PC-9 (cell line): Measurements from ENCODE around the gene PAOX. TPM values are rescaled to one million over a fixed set of nuclear protein-coding genes. Genes with fewer than 3 reads are reported as not detected.
"Not testable (repeated sequence)": the region's sequence is repeated elsewhere in the genome, so short reads cannot be mapped to it uniquely, and the experiment has no call there.

Source experiments
- BruUV-seq: library from RNA; stranded (reverse); fragments of 400-500 nt; replicated peaks from 2 replicates; lab custom pipeline; 2021; lab: Mats Ljungman, UMichigan
- CTCF ChIA-PET: fragments of 300-600 bp; sonication (Branson Sonifier 250); formaldehyde crosslinking; loops from one replicate; lab custom pipeline; 2022; ENCODE audit warnings: antibody characterized with exemption; lab: Charles Lee
- POLR2A ChIA-PET: fragments of 300-600 bp; sonication (Branson Sonifier 250); formaldehyde crosslinking; loops from one replicate; lab custom pipeline; 2022; ENCODE audit warnings: antibody characterized with exemption; ENCODE audit not compliant: unreplicated experiment; lab: Charles Lee
- DNase-seq, 2 experiments: peaks; one replicate each; pipeline versions ENCODE4 v3.0.0 to v3.0.0-alpha.2; 2015 to 2022; ENCODE audit warnings: mixed read lengths in 1 of 2
- H2AFZ ChIP-seq: fragments of 200-600 bp; sonication (generic); 2 replicates; pipeline ENCODE4 v1.8.1; 2017; ENCODE audit warnings: antibody characterized with exemption
- H3F3A ChIP-seq: fragments of 200-600 bp; sonication (generic); 2 replicates; pipeline ENCODE4 v1.8.1; 2017; ENCODE audit warnings: antibody characterized with exemption, mild to moderate bottlenecking, low read depth; ENCODE audit not compliant: insufficient read depth
- H3K27ac ChIP-seq: fragments of 200-600 bp; sonication (generic); 2 replicates; pipeline ENCODE4 v1.6.1; 2016; ENCODE audit warnings: mixed run types
- H3K27me3 ChIP-seq: fragments of 200-600 bp; sonication (generic); 2 replicates; pipeline ENCODE4 v1.6.1; 2016; ENCODE audit warnings: low read depth, mixed run types; ENCODE audit not compliant: insufficient read depth
- H3K36me3 ChIP-seq: fragments of 200-600 bp; sonication (generic); 2 replicates; pipeline ENCODE4 v1.6.1; 2016; ENCODE audit warnings: low read depth, mixed run types
- H3K4me1 ChIP-seq: fragments of 200-600 bp; sonication (generic); replicated peaks from 2 replicates; pipeline ENCODE4 v1.6.1; 2016; ENCODE audit warnings: mixed run types; ENCODE audit not compliant: insufficient read depth
- H3K4me2 ChIP-seq: fragments of 200-600 bp; sonication (generic); 2 replicates; pipeline ENCODE4 v1.6.1; 2017; ENCODE audit warnings: mixed run types
- H3K4me3 ChIP-seq: fragments of 200-600 bp; sonication (generic); 2 replicates; pipeline ENCODE4 v1.6.1; 2016; ENCODE audit warnings: mixed run types
- H3K79me2 ChIP-seq: fragments of 200-600 bp; sonication (generic); 2 replicates; pipeline ENCODE4 v1.6.1; 2017; ENCODE audit warnings: low read depth, mixed run types
- H3K9me2 ChIP-seq: fragments of 200-600 bp; sonication (generic); 2 replicates; pipeline ENCODE4 v1.8.1; 2017; ENCODE audit warnings: mild to moderate bottlenecking; ENCODE audit not compliant: insufficient read depth
- H3K9me3 ChIP-seq: fragments of 200-600 bp; sonication (generic); 2 replicates; pipeline ENCODE4 v1.8.1; 2016; ENCODE audit warnings: low read depth; ENCODE audit not compliant: insufficient read depth
- H4K20me1 ChIP-seq: fragments of 200-600 bp; sonication (generic); 2 replicates; pipeline ENCODE4 v1.8.1; 2017; ENCODE audit not compliant: insufficient read depth
- EZH2 ChIP-seq: fragments of 200-600 bp; sonication (generic); IDR thresholded peaks from 2 replicates; pipeline ENCODE4 v1.8.0; 2017; ENCODE audit warnings: antibody characterized with exemption, low read depth
- intact Hi-C: fragments of 100-400 bp; cut with micrococcal nuclease; formaldehyde crosslinking; loops from one replicate; pipeline ENCODE4 v1.10.0; 2022; ENCODE audit not compliant: unreplicated experiment
- total RNA-seq: library from RNA; stranded (reverse); gene quantifications from 2 replicates; pipeline ENCODE4 v1.2.3, GENCODE V29; 2021
- TF ChIP-seq, protein P1 (sequence below): fragments of 200-600 bp; sonication (generic); conservative IDR thresholded peaks from 2 replicates; pipeline ENCODE4 v1.6.1; 2017; ENCODE audit warnings: mixed run types, antibody characterized with exemption, mild to moderate bottlenecking, moderate library complexity

Gene PAOX
- total RNA-seq, 1 experiment from 2014 or later = 5.7 TPM

DNA sequence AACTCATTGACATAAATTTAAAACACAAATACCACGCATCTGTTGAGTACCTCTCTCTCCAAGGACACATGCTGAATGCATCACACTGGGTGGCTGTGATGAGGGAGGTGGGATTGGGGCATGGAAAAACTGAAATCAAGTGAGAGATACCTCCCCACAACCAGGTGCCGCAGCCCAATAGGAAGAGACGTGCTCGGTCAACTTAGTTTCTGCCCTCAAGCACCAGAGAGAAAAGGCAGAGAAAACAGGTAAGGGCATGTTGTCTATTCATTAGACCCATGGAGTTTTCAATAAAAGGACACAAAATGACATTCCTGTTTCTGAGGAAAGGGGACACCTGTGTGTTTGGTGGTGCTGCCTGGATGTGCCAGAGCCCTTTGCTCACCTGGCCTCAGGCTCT lies 50.5 kb downstream of the PAOX start:
- intact Hi-C loops, POLR2A ChIA-PET, H3K27ac ChIP-seq, H4K20me1 ChIP-seq, H3K9me3 ChIP-seq, H3K4me2 ChIP-seq, H3K4me1 ChIP-seq, H3K36me3 ChIP-seq, H3K79me2 ChIP-seq, CTCF ChIA-PET, H3K4me3 ChIP-seq, H3K27me3 ChIP-seq, BruUV-seq, H2AFZ ChIP-seq, DNase-seq, H3F3A ChIP-seq, H3K9me2 ChIP-seq: not testable (repeated sequence)

DNA sequence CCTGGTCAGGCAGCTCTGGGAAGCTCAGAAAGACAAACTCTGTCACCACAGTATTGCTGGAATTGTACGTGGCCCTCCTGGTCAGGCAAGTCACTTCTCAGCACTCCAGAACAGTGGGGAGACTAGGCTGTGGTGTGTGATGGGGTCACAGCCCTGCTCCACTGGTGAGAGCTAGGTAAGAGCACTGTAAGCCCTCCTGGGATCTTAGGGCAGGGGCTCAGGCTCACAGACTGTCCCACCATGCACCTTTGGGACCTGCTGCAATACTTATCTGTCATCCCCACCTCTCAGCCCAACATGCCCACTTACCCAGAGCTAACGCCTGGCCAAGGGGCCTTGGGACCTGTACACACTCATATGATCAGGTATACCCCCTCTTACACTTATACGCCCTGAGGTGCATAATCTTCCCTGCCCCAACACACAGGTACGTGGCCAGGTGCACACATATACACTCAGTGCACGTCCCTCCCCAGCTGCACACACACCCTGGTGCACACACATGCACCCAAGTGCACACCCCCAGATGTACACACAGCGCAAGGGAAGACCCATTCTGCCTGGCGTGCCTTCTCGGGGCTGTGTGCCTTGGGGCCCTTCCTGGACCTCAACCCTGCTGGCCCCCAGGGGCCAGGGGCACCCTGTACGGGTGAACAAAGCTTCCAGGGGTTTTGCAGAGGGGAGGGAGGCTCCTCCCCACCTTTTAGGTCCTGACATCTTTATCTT lies 53.0 kb downstream of the PAOX start:
- H3K27ac ChIP-seq, BruUV-seq, H3K27me3 ChIP-seq, H3K9me2 ChIP-seq, H2AFZ ChIP-seq, H3K9me3 ChIP-seq, DNase-seq, H4K20me1 ChIP-seq, H3K4me2 ChIP-seq, H3K79me2 ChIP-seq, H3K36me3 ChIP-seq, H3F3A ChIP-seq, H3K4me1 ChIP-seq, CTCF ChIA-PET, POLR2A ChIA-PET, intact Hi-C loops, H3K4me3 ChIP-seq: not testable (repeated sequence)

DNA sequence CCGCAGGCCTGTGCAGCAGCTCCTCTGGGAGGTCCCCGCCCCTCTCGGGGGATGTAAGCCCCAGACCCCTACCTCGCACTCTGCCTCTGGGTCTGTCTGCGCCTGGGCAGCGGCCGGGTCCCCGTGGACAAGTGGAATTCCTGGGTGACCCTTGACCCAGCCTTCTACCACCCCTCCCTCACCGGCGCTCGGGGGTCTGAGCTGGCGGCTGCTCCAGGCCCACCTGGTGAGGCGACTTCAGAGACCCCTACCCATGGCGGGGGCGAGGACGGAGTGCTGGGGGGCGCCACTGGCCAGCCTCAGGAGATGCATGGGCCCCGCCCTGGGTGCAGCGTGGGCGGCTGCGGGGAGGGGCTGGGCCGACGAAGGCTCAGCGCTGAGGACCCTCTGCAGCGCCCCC lies 53.7 kb downstream of the PAOX start:
- POLR2A ChIA-PET, CTCF ChIA-PET, BruUV-seq: not testable (repeated sequence)

DNA sequence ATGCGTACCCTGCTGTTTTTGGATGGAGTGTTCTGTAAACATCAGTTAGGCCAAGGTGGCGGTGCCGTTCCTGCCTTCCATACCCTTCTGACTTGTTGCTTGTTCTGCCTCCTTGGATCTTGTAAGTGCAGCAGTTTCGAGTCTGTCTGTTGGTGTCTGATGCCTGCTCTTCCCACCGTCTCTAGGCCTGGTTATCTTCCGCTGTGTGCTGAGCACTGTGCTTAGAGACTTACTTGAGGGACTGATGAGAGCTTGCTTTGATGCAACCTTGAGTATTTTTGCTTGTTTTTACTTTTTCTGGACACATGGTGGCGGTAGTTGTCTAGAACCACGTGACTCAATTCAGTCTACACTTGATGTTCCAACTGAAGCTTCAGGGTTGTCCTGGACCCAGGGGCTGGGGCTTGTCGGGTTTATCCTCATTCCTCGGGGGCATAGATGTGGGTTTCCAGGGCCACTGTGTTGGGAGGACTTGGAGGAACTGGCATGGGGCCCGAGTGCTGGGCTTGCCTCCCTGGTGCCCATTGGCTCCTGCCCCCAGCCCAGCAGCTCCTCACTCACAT lies 59.7 kb downstream of the PAOX start:
- no peaks in the 10 kb centered on the region for H3K4me1 ChIP-seq
- H3K4me3 ChIP-seq = no peak overlapping the region
- no peaks in the 10 kb centered on the region for H3K36me3 ChIP-seq
- H3K4me2 ChIP-seq = no peak overlapping the region
- H3K9me2 ChIP-seq = no peaks in the 10 kb centered on the region
- H3K27me3 ChIP-seq = no peaks in the 10 kb centered on the region
- H3F3A ChIP-seq = no peaks in the 10 kb centered on the region
- DNase-seq = no peak
- intact Hi-C loops = loop anchor here (5.0 kb wide), 1 partner anchor 84 kb away; no protein-coding TSS in a partner anchor
- ChIA-PET CTCF (interaction anchor here (0.7 to 0.9 kb wide), 2 partner anchors 50 to 111 kb away, joined by 3 read pairs; no protein-coding TSS in a partner anchor), POLR2A (no interaction called here)
- H3K27ac ChIP-seq = no peak overlapping the region
- TF ChIP-seq, protein P1, sequence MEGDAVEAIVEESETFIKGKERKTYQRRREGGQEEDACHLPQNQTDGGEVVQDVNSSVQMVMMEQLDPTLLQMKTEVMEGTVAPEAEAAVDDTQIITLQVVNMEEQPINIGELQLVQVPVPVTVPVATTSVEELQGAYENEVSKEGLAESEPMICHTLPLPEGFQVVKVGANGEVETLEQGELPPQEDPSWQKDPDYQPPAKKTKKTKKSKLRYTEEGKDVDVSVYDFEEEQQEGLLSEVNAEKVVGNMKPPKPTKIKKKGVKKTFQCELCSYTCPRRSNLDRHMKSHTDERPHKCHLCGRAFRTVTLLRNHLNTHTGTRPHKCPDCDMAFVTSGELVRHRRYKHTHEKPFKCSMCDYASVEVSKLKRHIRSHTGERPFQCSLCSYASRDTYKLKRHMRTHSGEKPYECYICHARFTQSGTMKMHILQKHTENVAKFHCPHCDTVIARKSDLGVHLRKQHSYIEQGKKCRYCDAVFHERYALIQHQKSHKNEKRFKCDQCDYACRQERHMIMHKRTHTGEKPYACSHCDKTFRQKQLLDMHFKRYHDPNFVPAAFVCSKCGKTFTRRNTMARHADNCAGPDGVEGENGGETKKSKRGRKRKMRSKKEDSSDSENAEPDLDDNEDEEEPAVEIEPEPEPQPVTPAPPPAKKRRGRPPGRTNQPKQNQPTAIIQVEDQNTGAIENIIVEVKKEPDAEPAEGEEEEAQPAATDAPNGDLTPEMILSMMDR = no peak; the same call in 1 of the 2 replicates
- TF ChIP-seq EZH2 = no peak
- H4K20me1 ChIP-seq = no peaks in the 10 kb centered on the region
- H3K79me2 ChIP-seq = no peaks in the 10 kb centered on the region
- BruUV-seq = no TSS peak
- H3K9me3 ChIP-seq = no peaks in the 10 kb centered on the region
- H2AFZ ChIP-seq = no peak overlapping the region

More for the DNA sequence above, 53.7 kb downstream of the PAOX start:
- H3K79me2 ChIP-seq, H3K4me3 ChIP-seq, H3K9me3 ChIP-seq, H3K4me2 ChIP-seq, H2AFZ ChIP-seq, H3K9me2 ChIP-seq, H4K20me1 ChIP-seq, H3K4me1 ChIP-seq, intact Hi-C loops, H3F3A ChIP-seq, H3K27me3 ChIP-seq, H3K27ac ChIP-seq, H3K36me3 ChIP-seq, DNase-seq: not testable (repeated sequence)
